ENCODE data around the gene SOX3.

- TF ChIP-seq CTCF (conservative IDR thresholded peaks at IDR 0.05; ENCODE audit: low read depth, low read length) (0 out of 2 replicates have a peak, but pooled peaks have one; percentile 8), EZH2 (IDR thresholded peaks at IDR 0.05; ENCODE audit: low read length, unreplicated experiment) (no peak), EZH2phosphoT487 (IDR thresholded peaks at IDR 0.05; ENCODE audit: borderline replicate concordance, low read length) (no peak)
These were observed 5.4 kb upstream of the SOX3 start for GRCh38 chrX:140510306-140510676.

Measured in PC-3 (cell line).